Activated T-helper 1 cell treated with anti-CD3 and anti-CD28 coated beads, Interleukin-12 subunit alpha, Interleukin-12 subunit beta, Interleukin-2, Interleukin-4 antibody, amounts not matched to agents 30 ng/mL and 10 ng/mL and 1 ng/mL, durations not matched to agents 14 hours and 24 hours and 36 hours (primary cell): ENCODE data around the gene ERN1. TPM values are rescaled to one million over a fixed set of nuclear protein-coding genes. Genes with fewer than 3 reads are reported as not detected.

Experiments
- DNase-seq: peaks from one replicate; pipeline ENCODE4 v3.0.0; 2021; ENCODE audit warnings: low spot score
- H3K27ac Mint-ChIP-seq: one replicate; pipeline ENCODE4 v1.8.0; 2021; ENCODE audit warnings: mild to moderate bottlenecking, mixed read lengths
- H3K27me3 Mint-ChIP-seq: one replicate; pipeline ENCODE4 v1.8.0; 2022; ENCODE audit warnings: mild to moderate bottlenecking, moderate library complexity, mixed read lengths; ENCODE audit not compliant: insufficient read depth
- H3K36me3 Mint-ChIP-seq: one replicate; pipeline ENCODE4 v1.8.0; 2021; ENCODE audit warnings: low read depth, mixed read lengths
- H3K4me1 Mint-ChIP-seq: one replicate; pipeline ENCODE4 v1.8.0; 2021; ENCODE audit warnings: low read depth, mixed read lengths
- H3K4me3 Mint-ChIP-seq: one replicate; pipeline ENCODE4 v1.8.0; 2021; ENCODE audit warnings: mild to moderate bottlenecking, moderate library complexity, mixed read lengths
- H3K9me3 Mint-ChIP-seq: one replicate; pipeline ENCODE4 v1.8.0; 2021; ENCODE audit warnings: mixed read lengths
- intact Hi-C: fragments of 100-400 bp; cut with micrococcal nuclease; formaldehyde crosslinking; loops from one replicate; pipeline ENCODE4 v1.15.1; 2024
- total RNA-seq: library from RNA; stranded (reverse); gene quantifications from 2 replicates; pipeline ENCODE4 v1.2.3, GENCODE V29; 2022

Gene ERN1
- total RNA-seq, 1 donor from 2014 or later = 90.0 TPM

- peaks cover 17% of the 10 kb centered on the region for H3K36me3 Mint-ChIP-seq
- no peak overlapping the region for H3K27ac Mint-ChIP-seq
- no peak for DNase-seq
- no peak overlapping the region for H3K4me3 Mint-ChIP-seq
- no peaks in the 10 kb centered on the region for H3K9me3 Mint-ChIP-seq
- intact Hi-C loops = no loop called here
- H3K27me3 Mint-ChIP-seq = no peaks in the 10 kb centered on the region
- no peaks in the 10 kb centered on the region for H3K4me1 Mint-ChIP-seq
Observed at GRCh38 chr17:64154717-64155116, 24.8 kb upstream of the ERN1 start.

DNA sequence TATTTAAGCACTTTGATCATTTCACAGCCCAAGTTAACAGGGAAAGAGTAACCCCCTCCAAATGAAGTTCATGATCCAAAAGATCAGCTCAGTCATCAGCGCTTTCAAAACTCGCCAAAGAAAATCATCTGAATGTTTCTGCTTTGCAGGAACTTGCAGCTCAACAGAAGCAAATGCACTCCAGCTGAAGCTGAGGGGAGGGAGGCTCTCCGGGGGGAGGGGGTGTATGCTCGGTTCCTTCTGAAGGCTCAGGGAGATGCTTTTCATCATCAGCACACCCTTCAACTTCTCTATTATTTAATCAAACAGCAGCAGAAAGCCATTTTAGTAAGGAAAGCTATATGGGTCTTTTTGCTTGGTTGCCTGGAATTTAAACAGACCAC is 24.4 kb upstream of the ERN1 start:
- Mint-ChIP-seq H3K9me3 (no peaks in the 10 kb centered on the region), H3K4me3 (no peak overlapping the region), H3K4me1 (no peaks in the 10 kb centered on the region), H3K36me3 (peaks cover 17% of the 10 kb centered on the region), H3K27ac (no peak overlapping the region), H3K27me3 (no peaks in the 10 kb centered on the region)
- no peak for DNase-seq
- intact Hi-C loops = no loop called here

- intact Hi-C loops = no loop called here
- Mint-ChIP-seq H3K9me3 (no peaks in the 10 kb centered on the region), H3K36me3 (peaks cover 21% of the 10 kb centered on the region), H3K27me3 (no peaks in the 10 kb centered on the region), H3K4me3 (no peak overlapping the region), H3K4me1 (peaks cover under 1% of the 10 kb centered on the region), H3K27ac (no peak overlapping the region)
- DNase-seq = no peak
Observed at GRCh38 chr17:64153565-64154312, 23.8 kb upstream of the ERN1 start.

GRCh38 chr17:64152428-64153125 is 22.6 kb upstream of the ERN1 start:
- Mint-ChIP-seq H3K27me3 (no peaks in the 10 kb centered on the region), H3K4me1 (peaks cover 9% of the 10 kb centered on the region), H3K27ac (no peak overlapping the region), H3K4me3 (no peak overlapping the region), H3K9me3 (no peaks in the 10 kb centered on the region), H3K36me3 (peaks cover 29% of the 10 kb centered on the region)
- intact Hi-C loops = no loop called here
- DNase-seq = no peak

DNA sequence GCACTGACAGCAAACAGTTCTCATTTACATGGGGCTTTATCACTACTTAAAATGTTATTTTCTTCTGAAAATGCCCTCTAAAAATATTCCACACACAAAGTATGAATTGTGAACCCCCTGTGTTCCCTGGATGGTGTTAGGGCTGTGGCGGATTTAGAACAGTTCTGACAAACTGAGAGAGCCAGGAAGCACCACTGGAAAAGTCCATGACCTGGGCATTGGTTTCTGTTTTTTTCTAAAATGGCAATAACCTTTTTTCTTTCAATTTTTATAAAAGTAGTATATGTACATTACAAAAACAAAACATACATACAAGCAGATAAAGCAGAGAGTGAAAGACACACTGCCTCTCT is 21.0 kb upstream of the ERN1 start:
- Mint-ChIP-seq H3K9me3 (no peaks in the 10 kb centered on the region), H3K4me1 (peaks cover 19% of the 10 kb centered on the region), H3K36me3 (peaks cover 41% of the 10 kb centered on the region), H3K27me3 (no peaks in the 10 kb centered on the region), H3K4me3 (no peak overlapping the region), H3K27ac (no peak overlapping the region)
- no peak for DNase-seq
- intact Hi-C loops = no loop called here

- H3K4me3 Mint-ChIP-seq = no peak overlapping the region
- intact Hi-C loops = no loop called here
- no peak overlapping the region for H3K27ac Mint-ChIP-seq
- H3K9me3 Mint-ChIP-seq = no peaks in the 10 kb centered on the region
- H3K36me3 Mint-ChIP-seq = peaks cover 41% of the 10 kb centered on the region
- H3K4me1 Mint-ChIP-seq = peaks cover 19% of the 10 kb centered on the region
- H3K27me3 Mint-ChIP-seq = no peaks in the 10 kb centered on the region
- DNase-seq = no peak
Observed at GRCh38 chr17:64150237-64151015, 20.5 kb upstream of the ERN1 start.

DNA sequence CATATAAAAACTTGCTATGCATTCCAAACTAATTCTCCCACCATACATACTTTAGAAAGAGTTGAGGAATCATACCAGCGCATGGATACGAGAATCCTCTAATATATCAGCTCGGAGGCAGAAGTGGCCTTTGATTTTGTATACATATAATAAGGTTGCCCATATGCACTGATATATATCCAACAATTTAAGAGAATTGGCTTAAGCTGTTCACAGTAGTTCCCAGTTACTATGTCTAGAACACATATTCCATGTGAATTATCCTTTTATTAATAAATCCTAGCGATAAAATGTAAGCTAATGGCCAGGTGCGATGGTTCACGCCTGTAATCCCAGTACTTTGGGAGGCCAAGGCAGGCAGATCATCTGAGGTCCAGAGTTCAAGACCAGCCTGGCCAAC is 19.3 kb upstream of the ERN1 start:
- no peak overlapping the region for H3K4me3 Mint-ChIP-seq
- no peaks in the 10 kb centered on the region for H3K27me3 Mint-ChIP-seq
- H3K4me1 Mint-ChIP-seq = peaks cover 19% of the 10 kb centered on the region
- DNase-seq = no peak
- H3K36me3 Mint-ChIP-seq = peaks cover 41% of the 10 kb centered on the region
- intact Hi-C loops = loop anchor here (5.0 kb wide), 5 partner anchors 68 to 377 kb away; partner anchors contain the start of genes CCDC47, CEP95, DDX42 and DDX5
- no peaks in the 10 kb centered on the region for H3K9me3 Mint-ChIP-seq
- no peak overlapping the region for H3K27ac Mint-ChIP-seq

DNA sequence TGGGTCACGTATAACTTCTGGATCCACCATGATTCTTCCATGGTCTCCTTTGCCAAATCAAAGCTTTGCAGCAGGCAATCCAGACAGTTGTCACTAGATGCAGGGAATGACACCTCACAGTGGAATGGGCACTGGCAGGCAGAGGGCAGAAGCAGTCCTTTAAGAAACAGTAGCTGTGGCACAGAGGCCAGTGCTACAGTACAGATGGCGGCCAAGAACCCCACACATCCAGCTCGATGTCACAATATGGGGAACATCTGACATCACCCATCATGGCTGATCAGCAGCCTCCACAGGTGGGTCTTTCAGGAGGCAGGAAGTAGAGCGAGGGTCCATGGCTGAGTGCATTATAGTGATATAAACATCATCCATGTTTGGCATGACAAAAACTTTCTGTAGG is 18.8 kb upstream of the ERN1 start:
- H3K27me3 Mint-ChIP-seq = no peaks in the 10 kb centered on the region
- H3K4me1 Mint-ChIP-seq = peaks cover 19% of the 10 kb centered on the region
- no peak overlapping the region for H3K4me3 Mint-ChIP-seq
- H3K36me3 Mint-ChIP-seq = peaks cover 41% of the 10 kb centered on the region
- H3K9me3 Mint-ChIP-seq = no peaks in the 10 kb centered on the region
- DNase-seq = no peak
- H3K27ac Mint-ChIP-seq = peak overlapping the region; percentile 62
- intact Hi-C loops = loop anchor here (5.0 kb wide), 5 partner anchors 69 to 376 kb away; partner anchors contain the start of genes CCDC47, CEP95, DDX42 and DDX5

GRCh38 chr17:64148017-64148631 is 18.2 kb upstream of the ERN1 start:
- peaks cover 39% of the 10 kb centered on the region for H3K36me3 Mint-ChIP-seq
- H3K9me3 Mint-ChIP-seq = no peaks in the 10 kb centered on the region
- H3K27ac Mint-ChIP-seq = peak overlapping the region; percentile 68
- H3K27me3 Mint-ChIP-seq = no peaks in the 10 kb centered on the region
- peaks cover 19% of the 10 kb centered on the region for H3K4me1 Mint-ChIP-seq
- DNase-seq = no peak
- no peak overlapping the region for H3K4me3 Mint-ChIP-seq
- intact Hi-C loops = loop anchor here (5.0 kb wide), 5 partner anchors 69 to 376 kb away; partner anchors contain the start of genes CCDC47, CEP95, DDX42 and DDX5

DNA sequence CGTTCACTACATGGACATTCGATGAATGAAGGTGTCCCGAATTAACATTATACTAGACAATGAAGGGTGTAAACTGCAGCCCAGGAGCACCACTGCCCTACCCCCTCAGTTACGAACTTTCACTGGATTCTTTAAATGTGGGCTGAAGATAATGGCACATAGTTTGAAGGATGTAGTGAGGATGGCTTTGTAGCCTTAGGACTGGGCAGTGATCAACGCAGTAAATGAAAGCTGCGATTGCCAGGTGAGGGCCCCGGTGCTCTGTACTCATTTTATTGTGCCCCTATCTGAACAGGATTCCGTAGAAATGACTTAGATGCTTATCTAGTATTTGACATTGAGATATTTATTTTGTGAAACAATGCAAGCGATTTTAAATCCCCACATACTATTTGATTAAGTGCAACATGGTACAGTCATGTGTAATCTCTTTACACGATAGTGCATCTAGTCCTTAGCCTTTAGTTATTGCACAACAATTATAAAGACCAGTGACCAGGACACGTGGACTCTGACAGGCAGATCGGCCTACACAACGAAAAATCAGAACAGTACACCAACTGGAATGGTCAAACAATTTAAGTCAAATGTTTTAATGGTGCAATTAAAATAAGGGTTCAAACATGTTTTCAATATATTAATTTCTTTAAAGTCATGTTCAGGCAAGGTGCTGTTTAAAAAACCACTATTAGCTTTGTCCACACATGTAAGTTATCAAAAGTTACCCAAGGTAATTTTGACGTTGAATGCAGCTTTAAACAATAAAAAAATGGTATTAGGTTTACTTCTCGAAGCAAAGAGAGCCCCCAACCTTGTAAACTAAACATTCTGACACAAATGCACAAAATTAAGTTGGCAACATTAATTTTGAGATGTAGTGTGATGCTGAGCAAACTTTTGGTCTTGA is 17.4 kb upstream of the ERN1 start:
- intact Hi-C loops = loop anchor here (5.0 kb wide), 5 partner anchors 70 to 375 kb away; partner anchors contain the start of genes CCDC47, CEP95, DDX42 and DDX5
- DNase-seq = no peak
- no peak overlapping the region for H3K27ac Mint-ChIP-seq

GRCh38 chr17:64146418-64147109 is 16.6 kb upstream of the ERN1 start:
- intact Hi-C loops = loop anchor here (5.0 kb wide), 5 partner anchors 71 to 374 kb away; partner anchors contain the start of genes CCDC47, CEP95, DDX42 and DDX5
- no peak for DNase-seq
- no peaks in the 10 kb centered on the region for H3K27me3 Mint-ChIP-seq
- no peaks in the 10 kb centered on the region for H3K9me3 Mint-ChIP-seq
- H3K36me3 Mint-ChIP-seq = peaks cover 30% of the 10 kb centered on the region
- H3K4me1 Mint-ChIP-seq = peaks cover 19% of the 10 kb centered on the region
- no peak overlapping the region for H3K4me3 Mint-ChIP-seq
- H3K27ac Mint-ChIP-seq = no peak overlapping the region

More for the DNA sequence above, 17.4 kb upstream of the ERN1 start:
- Mint-ChIP-seq H3K4me3 (no peak overlapping the region), H3K36me3 (peaks cover 33% of the 10 kb centered on the region), H3K9me3 (no peaks in the 10 kb centered on the region), H3K4me1 (peaks cover 19% of the 10 kb centered on the region), H3K27me3 (no peaks in the 10 kb centered on the region)
